Activated effector memory CD4-positive, alpha-beta T cell treated with Interleukin-2 at 50 U/mL for 16 hours (primary cell): ENCODE measurements around the gene OR8G5.

Source experiments
- DNase-seq: peaks from one replicate; pipeline ENCODE4 v3.0.0-alpha.2; 2020

OR8G5 gene

DNA sequence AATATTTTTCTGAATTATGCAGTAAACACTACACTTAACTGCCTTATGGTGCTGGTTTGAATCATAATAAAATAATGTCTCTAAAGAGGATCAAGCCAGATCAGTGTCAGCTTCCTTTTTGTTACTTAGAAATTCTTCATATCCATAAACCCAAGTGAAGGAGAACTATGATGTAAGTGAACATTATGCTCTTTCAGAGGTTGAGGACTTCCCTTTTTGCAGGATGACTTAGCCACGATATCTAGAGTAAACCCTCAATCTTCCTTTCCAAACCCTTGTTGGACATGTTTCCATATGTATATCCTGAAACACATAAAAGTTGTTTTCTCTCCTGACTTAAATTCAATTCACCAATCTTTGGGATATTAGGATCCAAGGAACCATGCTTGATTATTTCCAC is 38.5 kb downstream of the OR8G5 start:
- DNase-seq: no peak

DNA sequence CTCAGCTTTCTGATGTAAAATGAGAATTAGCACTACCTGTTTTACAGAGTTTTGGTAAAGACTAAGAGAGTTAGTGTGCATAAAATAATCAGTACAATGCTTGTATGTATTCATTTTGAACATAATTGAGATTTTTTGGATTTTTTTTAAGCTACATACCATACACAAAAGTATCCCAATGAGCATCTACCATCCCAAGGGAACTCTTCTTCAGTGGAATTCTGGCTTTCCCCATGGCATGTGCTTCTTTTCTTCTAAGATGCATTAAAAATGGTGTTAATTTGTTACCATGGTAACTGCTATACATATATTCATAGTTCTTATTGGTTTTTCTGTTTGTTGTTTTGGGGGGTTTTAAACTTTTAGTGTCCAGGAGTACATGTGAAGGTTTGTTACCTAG is 39.8 kb downstream of the OR8G5 start:
- DNase-seq: no peak

DNA sequence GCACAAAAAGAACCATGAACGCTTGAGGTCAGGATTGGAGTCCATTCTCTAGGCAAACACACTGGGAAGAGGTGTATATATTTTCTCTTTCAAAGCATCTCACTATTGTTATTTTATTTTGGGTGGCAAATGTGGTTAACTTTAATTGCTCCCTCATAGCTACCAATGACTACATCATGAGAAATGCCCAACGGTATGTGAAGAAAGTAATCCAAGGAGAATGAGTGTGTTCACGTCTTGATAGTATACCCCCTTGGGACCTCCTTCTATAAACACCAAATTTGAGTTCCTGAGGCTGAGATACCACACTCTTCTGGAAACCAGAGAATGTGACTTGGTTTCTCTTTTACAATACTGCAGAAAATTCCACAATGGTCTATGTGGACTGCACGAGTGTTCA is 41.7 kb downstream of the OR8G5 start:
- DNase-seq: no peak

DNA sequence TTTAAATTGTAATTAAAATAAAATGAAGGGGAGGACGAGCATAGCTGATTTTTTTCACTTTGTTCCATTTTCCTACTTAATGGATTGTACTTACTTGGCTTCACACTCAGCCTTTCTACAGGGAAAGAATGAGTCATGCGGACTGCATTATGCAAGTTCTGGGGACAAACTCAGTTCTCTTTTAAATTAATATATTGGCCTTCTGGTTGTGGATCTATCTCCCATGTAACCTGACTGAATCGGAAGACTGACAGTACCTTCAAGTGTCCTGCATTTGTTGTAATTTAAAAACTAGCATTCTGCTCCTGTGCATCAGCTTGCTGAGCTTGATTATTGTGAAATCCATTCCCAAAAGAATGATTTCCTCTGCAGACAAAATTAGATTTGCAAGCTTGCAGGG is 45.4 kb downstream of the OR8G5 start:
- DNase-seq: no peak

DNA sequence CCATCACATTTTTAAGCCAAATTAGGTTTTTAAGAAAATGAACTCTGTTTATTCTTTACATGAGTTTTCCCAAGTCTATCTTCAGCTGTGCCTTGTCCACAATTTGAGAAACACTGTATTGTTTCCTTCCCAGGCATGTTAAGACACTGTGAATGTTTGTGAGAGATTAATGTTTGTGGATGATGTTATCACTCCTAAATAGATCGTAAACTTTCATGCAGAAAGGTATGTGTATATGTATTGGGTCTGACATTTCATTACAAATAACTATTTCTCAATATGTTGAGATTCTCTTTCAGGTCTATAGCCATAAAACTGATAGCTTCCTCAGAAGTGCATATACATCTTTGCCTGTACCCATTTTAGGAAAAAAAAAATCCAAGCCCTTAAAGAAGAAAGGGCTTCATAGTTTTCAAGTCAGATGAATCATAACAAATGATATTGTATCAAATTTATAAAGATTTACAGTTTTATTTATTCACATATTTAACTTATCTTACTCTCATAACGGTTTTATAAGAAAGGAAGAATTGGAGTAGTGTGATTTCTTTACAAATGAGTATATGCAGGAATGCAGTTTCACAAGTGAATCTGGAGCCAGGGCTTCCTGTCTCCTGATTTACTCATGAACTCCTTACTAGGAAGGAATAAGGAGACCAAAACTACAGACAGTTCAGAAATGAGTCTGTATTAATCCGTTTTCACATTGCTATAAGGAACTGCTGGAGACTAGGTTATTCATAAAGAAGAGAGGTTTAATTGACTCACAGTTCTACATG is 46.4 kb downstream of the OR8G5 start:
- DNase-seq: no peak

DNA sequence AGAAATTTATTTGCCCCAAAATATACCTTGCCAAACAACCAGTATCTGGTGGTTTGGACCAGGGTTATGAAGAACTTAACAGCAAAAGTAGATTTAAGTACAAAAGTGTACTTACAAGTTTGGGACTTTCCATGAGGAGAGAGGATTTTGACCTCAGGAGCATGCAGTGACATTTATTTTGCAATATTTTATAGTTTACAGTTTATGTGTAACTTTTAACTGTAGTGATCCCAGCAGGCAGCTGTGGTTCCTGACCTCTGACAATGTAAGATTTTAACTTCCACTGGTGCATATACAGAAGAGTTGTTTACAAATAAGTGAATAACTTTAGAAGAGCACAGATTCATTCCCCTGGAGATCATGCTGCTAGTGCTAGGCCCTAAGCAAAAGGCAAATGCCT is 50.9 kb downstream of the OR8G5 start:
- DNase-seq: no peak

DNA sequence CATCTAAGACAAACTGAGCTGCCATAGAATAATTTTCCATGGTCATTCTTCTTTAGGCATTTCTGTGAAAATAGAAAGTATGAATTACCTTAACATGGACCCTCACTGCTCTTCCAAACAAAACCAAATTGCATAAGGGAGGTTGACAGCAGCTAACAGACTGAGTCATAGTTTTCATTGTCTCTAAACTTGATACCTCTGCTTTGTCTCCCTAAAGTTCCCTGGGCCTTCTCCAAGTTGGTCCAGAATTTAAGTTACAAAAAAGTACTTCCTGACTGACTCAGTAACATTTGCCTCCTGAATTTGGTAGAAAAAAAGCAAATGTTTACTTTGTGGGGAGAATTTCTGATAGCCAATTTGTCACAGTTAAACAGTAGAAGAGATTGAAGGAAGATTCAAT is 54.5 kb downstream of the OR8G5 start:
- no peak for DNase-seq

DNA sequence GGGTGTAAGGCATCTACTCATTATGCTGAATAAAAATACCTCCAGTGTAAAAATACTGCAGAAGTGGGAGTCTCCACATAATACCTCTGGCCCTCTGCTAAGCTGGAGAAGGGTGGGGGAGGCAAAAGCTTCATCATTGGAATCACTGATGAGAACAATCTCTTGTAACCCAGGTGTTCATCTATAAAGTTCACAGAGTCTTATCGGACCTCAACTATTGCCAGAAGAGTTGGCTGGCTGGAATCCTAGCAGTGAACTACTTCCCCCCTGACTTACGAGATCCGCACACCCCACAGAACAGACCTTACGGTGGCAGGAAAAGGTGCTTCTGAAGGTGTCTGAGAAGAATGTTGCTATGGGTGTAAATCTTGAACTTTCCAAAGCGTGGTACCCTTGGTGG is 55.1 kb downstream of the OR8G5 start:
- no peak for DNase-seq

DNA sequence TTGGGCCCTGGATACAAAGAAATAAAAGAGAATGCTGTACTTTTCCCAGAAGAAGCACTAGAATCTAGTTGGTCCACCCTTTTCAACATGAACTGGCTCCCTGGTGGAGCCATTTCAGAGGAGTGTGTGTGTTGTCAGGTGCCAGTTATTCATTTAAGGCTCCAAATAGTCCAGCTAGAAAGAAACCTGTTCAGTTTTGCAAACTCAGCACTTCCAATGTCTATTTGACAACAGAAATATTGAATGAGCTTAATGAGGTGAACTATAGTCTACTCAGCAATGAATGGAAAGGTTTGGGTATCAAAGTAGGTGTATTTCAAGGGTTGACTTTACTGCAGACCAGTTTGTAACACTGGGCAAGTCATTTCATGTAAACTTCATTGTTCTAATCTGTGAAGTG is 55.5 kb downstream of the OR8G5 start:
- DNase-seq: no peak

DNA sequence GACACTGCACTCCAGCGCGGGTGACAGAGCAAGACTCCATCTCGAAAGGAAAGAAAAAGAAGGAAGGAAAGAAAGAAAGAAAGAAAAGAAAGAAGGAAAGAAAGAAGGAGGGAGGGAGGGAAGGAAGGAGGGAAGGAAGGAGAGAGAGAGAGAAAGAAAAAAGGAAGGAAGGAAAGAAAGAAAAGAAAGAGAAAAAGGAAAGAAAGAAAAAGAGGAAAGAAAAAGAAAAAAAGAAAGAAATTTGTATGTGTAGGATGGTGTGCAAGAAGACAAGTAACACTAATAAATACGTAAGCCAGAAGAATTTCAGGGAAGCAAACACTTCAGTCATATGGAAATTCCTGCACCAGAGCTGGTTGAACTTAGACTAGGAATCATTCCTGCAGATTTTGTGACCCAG is 57.0 kb downstream of the OR8G5 start:
- no peak for DNase-seq

DNA sequence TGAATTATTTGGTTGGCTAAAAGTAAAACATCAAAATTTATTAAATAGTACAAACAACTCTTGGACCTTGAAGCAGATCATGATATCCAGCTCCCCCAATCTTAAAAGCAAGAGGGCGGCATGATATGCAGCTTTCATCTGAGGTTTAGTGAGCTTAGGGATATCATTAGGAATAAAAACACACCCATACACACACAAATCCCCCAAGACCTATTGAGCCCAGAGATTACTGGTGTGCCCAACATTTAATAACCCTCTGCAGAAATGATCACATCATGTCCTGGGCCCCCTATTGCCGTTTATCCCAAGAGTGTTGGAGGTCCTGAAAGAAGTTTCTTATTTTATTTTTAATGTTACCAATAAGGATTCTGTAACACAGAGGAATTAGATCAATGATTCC is 57.7 kb downstream of the OR8G5 start, which contains the start of gene OR8D1:
Gene OR8D1, minus strand, starts transcription at position 101 of the 400 bp plus-strand sequence. CDS start 3,183 bp downstream, outside the sequence.
- DNase-seq: no peak

DNA sequence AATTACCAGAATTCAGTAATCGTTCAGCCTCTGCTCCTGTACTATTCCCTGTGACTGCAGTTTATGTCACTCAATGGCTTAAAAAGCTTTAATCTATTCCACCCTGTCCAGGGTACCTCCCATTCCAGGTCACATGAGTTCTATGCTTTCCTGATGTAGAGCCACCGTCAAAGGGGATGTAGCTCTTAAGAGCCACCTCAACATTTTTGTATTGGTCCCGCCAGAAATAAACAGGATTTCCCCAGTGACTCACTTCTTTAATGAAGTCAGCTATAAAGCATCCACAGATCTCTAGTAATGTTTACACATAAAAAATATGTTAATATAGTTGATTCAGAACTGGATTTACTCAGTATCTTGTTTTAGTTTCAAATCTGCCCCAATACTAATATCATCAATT is 58.9 kb downstream of the OR8G5 start:
- DNase-seq: no peak
